ENCODE results near the gene CDKN2AIPNL.

DNA sequence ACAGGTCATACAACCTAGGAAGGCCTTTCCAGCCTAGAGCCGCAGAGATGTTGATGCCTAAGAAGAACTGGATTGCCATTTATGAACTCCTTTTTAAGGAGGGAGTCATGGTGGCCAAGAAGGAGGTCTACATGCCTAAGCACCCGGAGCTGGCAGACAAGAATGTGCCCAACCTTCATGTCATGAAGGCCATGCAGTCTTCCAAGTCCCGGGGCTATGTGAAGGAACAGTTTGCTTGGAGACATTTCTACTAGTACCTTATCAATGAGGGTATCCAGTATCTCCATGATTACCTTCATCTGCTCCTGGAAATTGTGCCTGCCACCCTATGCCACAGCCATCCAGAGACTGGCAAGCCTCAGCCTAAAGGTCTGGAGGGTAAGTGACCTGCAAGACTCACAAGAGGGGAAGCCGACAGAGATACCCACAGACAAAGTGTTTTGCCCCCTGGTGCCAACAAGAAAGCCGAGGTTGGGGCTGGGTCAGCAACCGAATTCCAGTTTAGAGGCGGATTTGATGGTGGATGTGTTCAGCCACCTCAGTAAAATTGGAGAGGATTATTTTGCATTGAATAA lies 11.2 kb upstream of the CDKN2AIPNL start:
- TF ChIP-seq, protein P1, sequence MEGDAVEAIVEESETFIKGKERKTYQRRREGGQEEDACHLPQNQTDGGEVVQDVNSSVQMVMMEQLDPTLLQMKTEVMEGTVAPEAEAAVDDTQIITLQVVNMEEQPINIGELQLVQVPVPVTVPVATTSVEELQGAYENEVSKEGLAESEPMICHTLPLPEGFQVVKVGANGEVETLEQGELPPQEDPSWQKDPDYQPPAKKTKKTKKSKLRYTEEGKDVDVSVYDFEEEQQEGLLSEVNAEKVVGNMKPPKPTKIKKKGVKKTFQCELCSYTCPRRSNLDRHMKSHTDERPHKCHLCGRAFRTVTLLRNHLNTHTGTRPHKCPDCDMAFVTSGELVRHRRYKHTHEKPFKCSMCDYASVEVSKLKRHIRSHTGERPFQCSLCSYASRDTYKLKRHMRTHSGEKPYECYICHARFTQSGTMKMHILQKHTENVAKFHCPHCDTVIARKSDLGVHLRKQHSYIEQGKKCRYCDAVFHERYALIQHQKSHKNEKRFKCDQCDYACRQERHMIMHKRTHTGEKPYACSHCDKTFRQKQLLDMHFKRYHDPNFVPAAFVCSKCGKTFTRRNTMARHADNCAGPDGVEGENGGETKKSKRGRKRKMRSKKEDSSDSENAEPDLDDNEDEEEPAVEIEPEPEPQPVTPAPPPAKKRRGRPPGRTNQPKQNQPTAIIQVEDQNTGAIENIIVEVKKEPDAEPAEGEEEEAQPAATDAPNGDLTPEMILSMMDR (IDR thresholded peaks at IDR 0.05), result no peak
- no peak for TF ChIP-seq POLR2A (IDR thresholded peaks at IDR 0.05)
